HG03469 (cell line): ENCODE data around the gene TERT.

Source experiments
- ATAC-seq: cut with Tn5 transposase; IDR thresholded peaks from one replicate; pipeline ENCODE4 v1.9.1; 2021; ENCODE audit warnings: mild to moderate bottlenecking, moderate library complexity, moderate number of reproducible peaks; ENCODE audit not compliant: unreplicated experiment

Gene TERT

GRCh38 chr5:1319436-1320256 is 24.8 kb upstream of the TERT start:
- no peak for ATAC-seq

DNA sequence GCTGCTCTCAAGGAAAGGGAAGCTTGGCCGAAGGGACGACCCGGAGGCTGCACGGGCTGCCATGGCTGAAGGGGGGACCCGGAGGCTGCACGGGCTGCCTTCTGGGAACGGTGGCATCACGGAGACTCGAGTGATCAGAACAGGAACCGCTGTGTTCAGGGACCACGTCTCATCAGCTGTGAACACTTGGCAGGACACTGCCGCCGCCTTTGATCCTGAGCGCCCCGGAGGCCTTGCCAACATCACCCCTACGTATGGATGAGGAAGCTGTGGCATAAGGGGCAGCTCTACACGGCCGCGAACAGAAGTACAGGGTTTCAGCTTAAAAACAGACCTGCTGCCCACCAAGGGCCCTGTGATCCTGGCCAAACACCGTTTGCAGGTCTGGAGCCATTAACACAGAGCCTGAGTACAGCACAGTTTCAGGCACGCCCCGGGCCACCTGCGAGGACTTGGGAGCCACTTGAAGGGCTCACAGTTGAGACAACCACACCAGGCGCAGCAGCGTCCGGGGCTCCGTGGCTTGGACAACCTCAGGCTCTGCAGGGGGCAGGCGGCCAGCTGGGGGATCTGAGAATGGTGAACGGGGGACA is 23.9 kb upstream of the TERT start:
- no peak for ATAC-seq

DNA sequence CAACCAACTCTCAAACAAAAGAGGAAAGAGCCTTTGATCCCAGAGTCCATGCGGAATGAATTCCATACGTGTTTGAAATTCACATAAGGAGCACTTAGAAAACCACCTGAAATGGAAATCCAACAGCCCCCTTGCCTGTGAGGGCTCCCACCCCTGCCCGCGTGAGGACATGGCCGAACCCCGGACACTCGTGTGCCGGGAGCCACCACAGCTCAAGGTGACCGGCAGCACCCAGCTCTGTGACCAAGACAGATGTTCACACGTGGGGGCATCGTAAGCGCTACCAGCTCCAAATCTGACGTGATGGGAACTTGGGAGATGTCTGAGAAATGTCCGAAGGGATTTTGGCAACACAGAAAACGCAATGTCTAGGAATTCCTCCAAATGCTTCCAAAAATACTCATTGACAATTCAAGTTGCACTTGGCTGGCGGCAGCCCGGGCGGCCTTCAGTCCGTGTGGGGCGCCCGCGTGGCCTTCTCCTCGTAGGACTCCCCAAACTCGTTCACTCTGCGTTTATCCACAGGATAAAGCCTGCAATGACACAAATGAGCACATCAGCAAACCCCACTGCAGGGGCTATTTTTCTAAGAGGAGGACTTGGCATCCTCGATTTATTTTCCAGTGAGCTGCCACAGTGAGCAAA is 23.2 kb upstream of the TERT start:
- no peak for ATAC-seq

GRCh38 chr5:1316588-1317340 is 21.9 kb upstream of the TERT start:
- no peak for ATAC-seq

DNA sequence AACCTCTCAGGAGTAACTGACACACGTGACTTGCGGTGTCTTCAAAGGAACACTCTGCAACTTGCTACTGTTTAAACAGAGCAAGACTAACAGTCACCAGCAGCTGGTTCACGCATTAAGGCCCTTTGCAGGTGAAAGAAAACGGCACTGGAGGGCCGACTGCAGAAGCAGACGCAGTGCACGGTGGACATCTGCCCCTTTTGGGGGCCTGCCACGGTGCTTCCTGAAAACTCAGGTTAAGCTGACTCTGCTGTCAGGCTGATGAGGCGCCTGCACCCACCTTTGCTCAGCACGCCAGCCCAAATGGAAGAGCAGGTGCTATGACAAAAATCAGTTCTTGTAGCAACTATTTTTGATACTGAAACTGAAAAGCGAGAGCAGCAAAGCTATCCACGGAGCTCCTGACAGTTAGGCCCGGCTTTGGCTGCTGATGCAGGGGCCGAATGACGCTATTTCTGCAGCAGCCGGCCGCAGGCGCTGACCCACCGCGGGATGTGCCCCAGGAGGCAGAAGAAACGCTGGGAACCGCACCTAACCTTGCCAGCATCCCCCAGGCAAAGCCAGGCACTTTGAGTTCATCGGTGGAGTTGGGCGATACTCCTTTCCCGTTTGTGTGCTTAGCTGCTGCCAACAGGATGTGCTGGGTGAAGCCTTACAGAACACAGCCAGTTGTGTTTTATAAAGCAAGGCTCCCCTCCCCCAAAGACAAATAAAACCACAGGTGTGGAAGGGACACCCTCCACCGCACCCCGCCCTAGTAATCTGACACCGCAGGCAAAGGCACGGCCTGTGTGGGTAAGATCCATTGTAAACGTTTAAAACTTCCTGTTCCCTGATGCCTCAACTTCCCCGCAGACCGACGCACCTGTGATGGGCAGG is 21.1 kb upstream of the TERT start:
- ATAC-seq = peak; percentile 34

DNA sequence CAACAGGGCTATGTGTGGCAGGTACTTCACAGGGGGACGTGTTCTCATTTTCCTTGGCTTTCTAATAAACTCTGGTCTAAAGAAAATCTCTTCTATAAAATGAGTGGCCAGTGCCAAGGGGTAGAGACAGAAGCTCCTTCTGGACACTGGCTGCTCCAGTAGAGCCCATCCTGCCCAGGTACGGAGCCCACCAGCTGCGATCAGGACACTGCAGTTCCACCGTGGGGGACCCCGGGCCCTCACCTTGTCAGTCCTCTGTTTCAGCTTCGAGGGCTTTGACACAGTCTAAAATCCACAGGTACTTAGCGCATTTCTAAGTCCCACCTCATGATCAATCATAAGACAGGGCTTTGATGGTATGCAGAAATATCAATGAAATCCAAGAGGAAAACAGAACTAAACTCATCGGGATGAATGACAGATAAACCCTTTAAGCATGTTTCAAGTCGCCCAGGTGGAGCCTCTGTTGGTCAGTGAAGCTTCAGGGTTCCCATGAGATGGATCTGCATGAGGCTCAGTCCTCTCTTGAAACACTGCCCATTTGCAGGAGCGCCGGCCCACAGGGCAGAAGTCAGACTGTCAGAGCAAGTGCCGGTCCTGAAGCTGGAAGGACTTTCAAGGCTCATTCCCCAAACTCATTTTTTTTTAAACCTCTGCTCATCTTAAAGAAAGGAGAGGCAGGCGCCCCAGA is 20.3 kb upstream of the TERT start:
- ATAC-seq = no peak

GRCh38 chr5:1314564-1314982 is 19.7 kb upstream of the TERT start:
- no peak for ATAC-seq

DNA sequence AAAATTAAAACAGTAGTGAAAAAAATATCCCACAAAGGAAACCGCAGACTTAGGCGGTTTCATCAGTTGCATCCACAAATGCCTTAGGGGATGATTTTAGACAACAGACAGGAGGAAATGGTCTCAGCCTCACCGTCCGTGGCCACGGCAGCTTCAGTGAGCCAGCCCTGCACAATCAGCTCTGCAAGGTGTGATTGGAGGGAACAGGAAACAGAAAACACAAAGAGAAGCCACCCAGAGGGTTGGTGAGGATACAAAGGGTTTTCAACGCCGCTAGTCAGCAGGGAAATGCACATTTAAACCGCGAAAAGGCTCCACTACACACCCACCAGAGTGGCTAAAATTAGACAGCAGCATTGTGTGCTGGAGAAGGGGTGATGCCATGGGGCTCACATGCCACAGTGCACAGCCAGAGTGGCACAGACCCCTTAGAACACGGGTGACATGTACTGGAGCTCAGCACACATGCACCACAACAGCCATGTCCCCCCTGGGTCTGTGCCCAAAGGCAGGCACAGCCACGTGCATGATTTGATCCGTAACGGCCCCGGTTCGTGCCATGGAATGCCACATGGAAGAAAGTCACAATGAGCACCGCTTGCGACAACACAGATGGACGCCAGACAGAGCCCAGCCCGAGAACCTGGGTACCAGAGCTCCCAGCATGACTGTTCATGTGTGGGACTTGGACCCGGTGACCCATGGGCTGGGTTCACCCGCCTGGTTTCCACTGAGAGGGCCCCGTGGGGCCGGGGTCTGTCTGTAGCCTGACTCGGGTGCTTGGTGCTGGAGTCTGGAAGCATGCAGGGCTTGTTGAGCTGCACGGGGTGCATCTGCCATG is 18.3 kb upstream of the TERT start:
- ATAC-seq = peak; percentile 71

GRCh38 chr5:1312206-1312605 is 17.3 kb upstream of the TERT start:
- ATAC-seq = no peak

- no peak for ATAC-seq
These were observed 16.7 kb upstream of the TERT start for GRCh38 chr5:1311439-1312055.

GRCh38 chr5:1310118-1310517 is 15.2 kb upstream of the TERT start:
- no peak for ATAC-seq

GRCh38 chr5:1304033-1304432 is 9.2 kb upstream of the TERT start:
- no peak for ATAC-seq

GRCh38 chr5:1302258-1302657 is 7.4 kb upstream of the TERT start:
- ATAC-seq = no peak

GRCh38 chr5:1300581-1301083 is 5.8 kb upstream of the TERT start:
- ATAC-seq = no peak

- ATAC-seq = no peak
These were observed 5.1 kb upstream of the TERT start for GRCh38 chr5:1299961-1300360.

DNA sequence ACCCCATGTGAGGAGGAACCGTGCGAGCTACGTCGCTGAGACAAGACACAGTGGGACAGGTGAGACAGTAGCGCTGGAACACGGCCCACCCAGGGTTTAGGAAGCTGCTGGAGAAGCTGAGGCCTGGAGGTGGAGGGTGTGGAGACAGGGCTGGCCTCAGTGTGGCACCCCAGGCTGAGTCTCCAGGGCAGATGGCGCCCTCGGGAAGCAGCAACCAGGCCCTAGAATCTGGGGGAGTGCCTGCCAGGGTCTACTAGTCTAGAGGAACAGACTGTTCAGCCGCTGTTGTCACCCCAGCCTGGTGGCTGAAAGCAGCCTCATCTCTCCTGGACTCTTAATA is 4.6 kb upstream of the TERT start:
- ATAC-seq = no peak

GRCh38 chr5:1298723-1299510 is 4.0 kb upstream of the TERT start:
- no peak for ATAC-seq
